ENCODE measurements around the gene FRAS1. TPM values are rescaled to one million over a fixed set of nuclear protein-coding genes. Genes with fewer than 3 reads are reported as not detected.
"Not testable (repeated sequence)": the region's sequence is repeated elsewhere in the genome, so short reads cannot be mapped to it uniquely, and the experiment has no call there.

The FRAS1 gene
- total RNA-seq, 1 donor from 2014 or later = 13.7 TPM

DNA sequence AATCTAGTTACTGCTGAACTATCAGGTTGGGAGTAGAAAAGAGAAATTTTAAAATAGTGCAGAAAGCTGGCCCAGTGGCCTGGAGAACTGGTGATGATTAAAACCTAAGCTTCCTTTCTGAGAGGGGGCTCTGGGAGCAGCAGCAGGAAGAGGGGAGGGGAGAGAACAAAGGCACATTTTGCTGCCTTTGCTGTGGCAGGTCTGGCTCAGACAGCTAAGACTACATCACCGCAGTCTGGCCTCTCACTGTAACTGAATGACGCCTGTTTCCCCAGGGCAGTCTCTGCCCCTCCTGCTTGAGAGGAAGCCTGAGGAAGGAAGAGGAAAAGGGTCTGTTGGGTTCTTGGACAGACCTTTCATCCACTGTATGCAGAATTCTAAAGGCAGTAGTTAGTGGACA is 148.5 kb downstream of the FRAS1 start:
- FAIRE-seq (no peak), DNase-seq (ENCODE audit: low read depth) (no peak)
- no peaks in the 10 kb centered on the region for H3K36me3 ChIP-seq (ENCODE audit: control insufficient read depth, insufficient read depth, low read length)
- H3K27me3 ChIP-seq (ENCODE audit: control insufficient read depth, insufficient read depth, low read length) = no peaks in the 10 kb centered on the region
- TF ChIP-seq CTCF (IDR thresholded peaks at IDR 0.05; ENCODE audit: insufficient read depth, low read length, severe bottlenecking) = no peak
- H3K4me3 ChIP-seq (ENCODE audit: low read depth, low read length) = no peak overlapping the region

DNA sequence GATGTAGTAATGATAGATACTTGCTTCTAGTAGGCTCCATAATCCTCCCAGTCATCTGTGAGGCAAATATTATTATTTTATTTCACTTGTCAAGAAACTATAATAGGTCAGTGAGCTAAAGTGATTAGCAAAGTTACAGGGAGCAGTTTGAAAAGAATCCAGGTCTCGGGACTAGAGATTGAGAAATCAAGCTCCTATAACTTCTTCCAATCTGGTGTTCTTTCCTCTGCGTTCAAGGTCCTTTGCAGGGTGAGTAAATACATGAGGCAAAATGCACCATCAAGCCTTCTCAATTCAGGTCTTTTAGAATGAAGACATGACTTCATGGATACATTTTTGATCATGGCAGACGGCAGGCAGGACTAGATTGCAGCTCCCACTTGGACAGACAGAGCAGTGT is 150.4 kb downstream of the FRAS1 start:
- H3K36me3 ChIP-seq (ENCODE audit: control insufficient read depth, insufficient read depth, low read length) = no peaks in the 10 kb centered on the region
- no peaks in the 10 kb centered on the region for H3K27me3 ChIP-seq (ENCODE audit: control insufficient read depth, insufficient read depth, low read length)
- H3K4me3 ChIP-seq (ENCODE audit: low read depth, low read length) = no peak overlapping the region
- DNase-seq (ENCODE audit: low read depth) (no peak), FAIRE-seq (no peak)
- TF ChIP-seq CTCF (IDR thresholded peaks at IDR 0.05; ENCODE audit: insufficient read depth, low read length, severe bottlenecking) = no peak

DNA sequence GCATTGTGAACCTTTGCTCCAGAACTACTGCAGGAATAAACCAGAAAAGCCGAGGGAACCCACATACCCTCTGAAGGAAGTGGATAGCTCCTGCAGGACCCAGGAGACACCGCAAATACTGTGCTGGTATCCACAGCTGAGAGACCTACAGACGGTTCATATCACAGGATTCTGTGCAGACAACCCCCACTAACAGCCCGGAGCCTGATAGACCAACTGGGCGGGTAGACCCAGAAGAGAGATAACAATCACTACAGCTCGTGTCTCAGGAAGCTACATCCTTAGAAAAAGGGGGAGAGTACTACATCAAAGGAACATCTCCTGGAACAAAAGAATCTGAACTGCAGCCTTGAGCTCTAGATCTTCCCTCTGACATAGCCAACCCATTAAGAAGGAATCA is 150.8 kb downstream of the FRAS1 start:
- no peak for DNase-seq (ENCODE audit: low read depth)
- no peak for TF ChIP-seq CTCF (IDR thresholded peaks at IDR 0.05; ENCODE audit: insufficient read depth, low read length, severe bottlenecking)
- Histone ChIP-seq H3K27me3 (ENCODE audit: control insufficient read depth, insufficient read depth, low read length) (no peaks in the 10 kb centered on the region), H3K4me3 (ENCODE audit: low read depth, low read length) (no peak overlapping the region), H3K36me3 (ENCODE audit: control insufficient read depth, insufficient read depth, low read length) (no peaks in the 10 kb centered on the region)
- FAIRE-seq = no peak

DNA sequence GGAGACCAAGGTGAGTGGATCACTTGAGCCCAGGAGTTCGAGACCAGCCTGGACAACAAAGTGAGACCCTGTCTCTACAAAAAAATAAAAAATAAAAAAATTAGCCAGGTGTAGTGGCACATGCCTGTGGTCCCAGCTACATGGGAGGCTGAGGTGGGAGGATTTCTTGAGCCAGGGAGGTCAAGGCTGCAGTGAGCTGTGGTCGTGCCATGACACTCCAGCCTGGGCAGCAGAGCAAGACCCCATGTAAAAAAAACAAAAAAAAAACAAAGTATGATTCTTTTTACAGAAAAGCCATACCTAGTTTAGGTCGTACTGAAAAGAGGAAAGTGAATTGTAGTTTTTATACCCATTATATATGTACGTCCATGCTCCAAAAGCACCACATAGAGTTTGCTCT is 151.8 kb downstream of the FRAS1 start:
- not testable (repeated sequence) for H3K27me3 ChIP-seq (ENCODE audit: control insufficient read depth, insufficient read depth, low read length); H3K36me3 ChIP-seq (ENCODE audit: control insufficient read depth, insufficient read depth, low read length); FAIRE-seq; DNase-seq (ENCODE audit: low read depth); H3K4me3 ChIP-seq (ENCODE audit: low read depth, low read length)

- DNase-seq (ENCODE audit: low read depth) = no peak
- Histone ChIP-seq H3K4me3 (ENCODE audit: low read depth, low read length) (no peak overlapping the region), H3K27me3 (ENCODE audit: control insufficient read depth, insufficient read depth, low read length) (no peaks in the 10 kb centered on the region), H3K36me3 (ENCODE audit: control insufficient read depth, insufficient read depth, low read length) (no peaks in the 10 kb centered on the region)
- no peak for TF ChIP-seq CTCF (IDR thresholded peaks at IDR 0.05; ENCODE audit: insufficient read depth, low read length, severe bottlenecking)
- no peak for FAIRE-seq
Observed at GRCh38 chr4:78210694-78211410, 153.7 kb downstream of the FRAS1 start.

- Histone ChIP-seq H3K27me3 (ENCODE audit: control insufficient read depth, insufficient read depth, low read length) (no peaks in the 10 kb centered on the region), H3K4me3 (ENCODE audit: low read depth, low read length) (no peak overlapping the region), H3K36me3 (ENCODE audit: control insufficient read depth, insufficient read depth, low read length) (no peaks in the 10 kb centered on the region)
- no peak for TF ChIP-seq CTCF (IDR thresholded peaks at IDR 0.05; ENCODE audit: insufficient read depth, low read length, severe bottlenecking)
- DNase-seq (ENCODE audit: low read depth) = peak; percentile 13
- no peak for FAIRE-seq
Observed at GRCh38 chr4:78213218-78213617, 156.1 kb downstream of the FRAS1 start.
